Esophagus muscularis mucosa (tissue), 4 donors: ENCODE data around the gene MTFP1.
"Not testable (repeated sequence)": the region's sequence is repeated elsewhere in the genome, so short reads cannot be mapped to it uniquely, and the experiment has no call there.

ENCODE experiments used
- CTCF ChIP-seq, 3 experiments: fragments of 200-600 bp in 2 of 3; fragments of 450-650 bp in 1 of 3; sonication (generic) in 2 of 3; IDR thresholded peaks; one replicate each; pipeline ENCODE4 v1.5.1; 2017 to 2019; ENCODE audit warnings: antibody characterized with exemption in 3 of 3, mild to moderate bottlenecking in 2 of 3, moderate library complexity in 1 of 3
- EP300 ChIP-seq: sonication (generic); formaldehyde crosslinking; IDR thresholded peaks from one replicate; pipeline ENCODE4 v1.6.1; 2017; ENCODE audit warnings: antibody characterized with exemption
- POLR2A ChIP-seq: fragments of 450-650 bp; IDR thresholded peaks from one replicate; pipeline ENCODE4 v1.6.1; 2017; ENCODE audit warnings: antibody characterized with exemption, moderate library complexity, mild to moderate bottlenecking, low read depth
- POLR2AphosphoS5 ChIP-seq, 2 donors: sonication (generic); formaldehyde crosslinking; IDR thresholded peaks; one replicate each; pipeline ENCODE4 v1.6.1; 2017; ENCODE audit warnings: antibody characterized with exemption in 2 of 2

- not testable (repeated sequence) for TF ChIP-seq CTCF (IDR thresholded peaks at IDR 0.05); EP300; POLR2A; POLR2AphosphoS5 (IDR thresholded peaks at IDR 0.05)
Observed at GRCh38 chr22:30401024-30401423, 24.5 kb upstream of the MTFP1 start.
